Frontal cortex (tissue), 4 donors: ENCODE measurements around the gene KIF9. TPM values are rescaled to one million over a fixed set of nuclear protein-coding genes. Genes with fewer than 3 reads are reported as not detected.
"Not testable (repeated sequence)": the region's sequence is repeated elsewhere in the genome, so short reads cannot be mapped to it uniquely, and the experiment has no call there.

Source experiments
- DNase-seq, 2 donors: peaks; one replicate each; pipeline ENCODE4 v3.0.0; 2012; ENCODE audit warnings: low spot score in 2 of 2
- FAIRE-seq: peaks from 2 replicates; lab custom pipeline; 2012; peaks lifted over from hg19 to GRCh38; lab: Jason Lieb, UNC
- small RNA-seq: library from RNA; depleted of rRNA; stranded (forward); fragments of <200 nt; gene quantifications from one replicate; pipeline ENCODE3, GENCODE V24; 2014
- total RNA-seq: library from RNA; depleted of rRNA; stranded (reverse); fragments of >200 nt; gene quantifications from one replicate; pipeline ENCODE4 v1.2.3, GENCODE V29; 2014
- donor health status: control.
- donor health status: control.
- donor health status: control.

The KIF9 gene
- total RNA-seq, 1 donor from 2014 or later = 4.5 TPM

- FAIRE-seq (no peak), DNase-seq (no peak)
Measured at GRCh38 chr3:47197287-47197686, 85.3 kb downstream of the KIF9 start.

DNA sequence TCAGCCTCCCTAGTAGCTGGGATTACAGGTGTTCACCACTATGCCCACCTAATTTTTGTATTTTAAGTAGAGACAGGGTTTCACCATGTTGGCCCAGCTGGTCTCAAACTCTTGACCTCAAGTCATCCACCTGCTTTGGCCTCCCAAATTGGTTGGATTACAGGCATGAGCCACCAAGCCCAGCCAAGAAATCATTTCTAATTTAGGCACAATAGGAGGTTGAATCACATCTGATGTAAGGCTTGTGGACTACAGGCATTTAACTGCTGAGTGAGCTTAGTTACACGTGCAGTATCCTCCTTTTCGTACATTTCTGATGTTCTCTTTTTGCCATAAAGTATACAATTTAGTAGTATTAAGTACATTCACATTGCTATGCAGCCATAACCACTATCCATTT lies 87.6 kb downstream of the KIF9 start:
- FAIRE-seq (no peak), DNase-seq (no peak)

- no peak for FAIRE-seq
- no peak for DNase-seq
Measured at GRCh38 chr3:47193871-47194859, 88.4 kb downstream of the KIF9 start.

- no peak for FAIRE-seq
- DNase-seq = no peak
Measured at GRCh38 chr3:47186285-47186684, 96.3 kb downstream of the KIF9 start.

DNA sequence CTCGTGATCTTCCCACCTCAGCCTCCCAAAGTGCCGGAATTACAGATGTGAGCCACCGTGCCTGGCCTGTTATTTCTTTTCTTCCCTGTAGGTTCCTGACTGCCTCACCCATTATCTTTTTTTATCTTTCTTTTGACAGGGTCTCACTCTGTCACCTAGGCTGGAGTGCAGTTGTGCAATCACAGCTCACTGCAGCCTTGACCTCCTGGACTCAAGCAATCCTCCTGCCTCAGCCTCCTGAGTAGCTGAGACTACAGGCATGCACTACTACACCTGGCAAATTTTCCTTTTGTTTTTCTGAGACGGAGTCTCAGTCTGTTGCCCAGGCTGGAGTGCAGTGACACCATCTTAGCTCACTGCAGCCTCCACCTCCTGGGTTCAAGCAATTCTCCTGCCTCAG lies 100.9 kb downstream of the KIF9 start:
- DNase-seq, FAIRE-seq: not testable (repeated sequence)

DNA sequence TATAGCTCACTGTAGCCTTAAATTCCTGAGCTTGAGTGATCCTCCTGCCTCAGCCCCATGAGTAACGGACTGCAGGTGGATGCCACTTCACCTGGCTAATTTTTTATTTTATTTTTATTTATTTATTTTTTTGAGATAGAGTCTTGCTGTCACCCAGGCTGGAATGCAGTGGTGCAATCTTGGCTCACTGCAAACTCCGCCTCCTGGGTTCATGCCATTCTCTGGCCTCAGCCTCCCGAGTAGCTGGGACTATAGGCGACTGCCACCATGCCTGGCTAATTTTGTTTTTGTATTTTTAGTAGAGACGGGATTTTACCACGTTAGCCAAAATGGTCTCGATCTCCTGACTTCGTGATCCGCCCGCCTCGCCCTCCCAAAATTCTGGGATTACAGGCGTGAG lies 102.6 kb downstream of the KIF9 start:
- not testable (repeated sequence) for DNase-seq, FAIRE-seq

Small RNAs within 50 kb of the gene (small RNA-seq; reads per million reads assigned to genes)
- 0.28 reads per million, percentile 10 among the genes with 10 or more reads in this experiment for gene SNORD13P3

Other genes starting within 250 kb of the KIF9 start
- gene SETD2, start 118.7 kb downstream of the KIF9 start, total RNA-seq = 77.5 TPM
- 26.1 TPM for gene KLHL18, start 145 bp upstream of the KIF9 start, total RNA-seq
- 19.2 TPM for gene PTPN23, start 98.2 kb upstream of the KIF9 start, total RNA-seq
- gene SCAP, start 193.1 kb upstream of the KIF9 start, total RNA-seq = 69.3 TPM
- 27.3 TPM for gene ELP6, start 230.9 kb upstream of the KIF9 start, total RNA-seq